OCI-LY7 (cell line): ENCODE measurements around the gene PRPS2. TPM values are rescaled to one million over a fixed set of nuclear protein-coding genes. Genes with fewer than 3 reads are reported as not detected.

ENCODE experiments used
- BruUV-seq: library from RNA; stranded (reverse); fragments of 400-500 nt; replicated peaks from 2 replicates; lab custom pipeline; 2021; lab: Mats Ljungman, UMichigan
- CTCF ChIA-PET: fragments of 300-600 bp; sonication (Branson Sonifier 250); formaldehyde crosslinking; loops from one replicate; lab custom pipeline; 2022; ENCODE audit warnings: antibody characterized with exemption; ENCODE audit not compliant: unreplicated experiment; lab: Charles Lee
- POLR2A ChIA-PET: fragments of 300-600 bp; sonication (Branson Sonifier 250); formaldehyde crosslinking; loops from one replicate; lab custom pipeline; 2022; ENCODE audit warnings: antibody characterized with exemption; lab: Charles Lee
- DNase-seq: peaks from one replicate; pipeline ENCODE4 v3.0.0-alpha.2; 2015; ENCODE audit warnings: low spot score
- H2AFZ ChIP-seq: fragments of 200-600 bp; sonication (generic), shearing (Covaris generic); 2 replicates; pipeline ENCODE4 v1.6.1; 2014; ENCODE audit warnings: mild to moderate bottlenecking, antibody characterized with exemption, low read length, moderate library complexity
- H3K27ac ChIP-seq: fragments of 200-600 bp; sonication (generic); 2 replicates; pipeline ENCODE4 v1.5.1; 2014; ENCODE audit warnings: mixed run types, low read depth, mild to moderate bottlenecking, moderate library complexity, low read length, inconsistent platforms; ENCODE audit not compliant: poor library complexity, severe bottlenecking
- H3K36me3 ChIP-seq: fragments of 200-600 bp; sonication (generic); 2 replicates; pipeline ENCODE4 v1.6.1; 2014; ENCODE audit warnings: mild to moderate bottlenecking, antibody characterized with exemption, low read length, moderate library complexity, mixed read lengths; ENCODE audit not compliant: insufficient read depth
- H3K4me1 ChIP-seq: fragments of 200-600 bp; sonication (generic); 2 replicates; pipeline ENCODE4 v1.5.1; 2014; ENCODE audit warnings: mild to moderate bottlenecking, low read length; ENCODE audit not compliant: insufficient read depth, poor library complexity, severe bottlenecking
- H3K4me2 ChIP-seq: fragments of 200-600 bp; sonication (generic); 2 replicates; pipeline ENCODE4 v1.6.1; 2014; ENCODE audit warnings: mild to moderate bottlenecking, low read length
- H3K4me3 ChIP-seq: fragments of 200-600 bp; sonication (generic); 2 replicates; pipeline ENCODE4 v1.5.1; 2014; ENCODE audit warnings: mild to moderate bottlenecking, low read depth, low read length; ENCODE audit not compliant: poor library complexity, severe bottlenecking
- H3K79me2 ChIP-seq: fragments of 200-600 bp; sonication (generic); 2 replicates; pipeline ENCODE4 v1.6.1; 2016; ENCODE audit warnings: low read depth, mild to moderate bottlenecking, low read length, moderate library complexity, mixed read lengths; ENCODE audit not compliant: insufficient read depth
- H3K9me2 ChIP-seq: fragments of 200-600 bp; sonication (generic); 2 replicates; pipeline ENCODE4 v1.6.1; 2016; ENCODE audit warnings: mild to moderate bottlenecking, low read length, mixed read lengths; ENCODE audit not compliant: insufficient read depth
- H3K9me3 ChIP-seq: fragments of 200-600 bp; sonication (generic); 2 replicates; pipeline ENCODE4 v1.6.1; 2014; ENCODE audit warnings: mild to moderate bottlenecking, mixed run types, low read length, mixed read lengths
- H4K20me1 ChIP-seq: fragments of 200-600 bp; sonication (generic); 2 replicates; pipeline ENCODE4 v1.6.1; 2014; ENCODE audit warnings: mild to moderate bottlenecking, antibody characterized with exemption, low read length, moderate library complexity, mixed read lengths; ENCODE audit not compliant: insufficient read depth
- CTCF ChIP-seq: fragments of 200-600 bp; sonication (generic); conservative IDR thresholded peaks from 2 replicates; pipeline ENCODE4 v1.5.1; 2014; ENCODE audit warnings: mild to moderate bottlenecking, antibody characterized with exemption, low read length, moderate library complexity, mixed read lengths
- EZH2phosphoT487 ChIP-seq: fragments of 200-600 bp; sonication (generic); IDR thresholded peaks from 2 replicates; pipeline ENCODE4 v1.6.1; 2018; ENCODE audit warnings: low read depth, borderline replicate concordance, mild to moderate bottlenecking, mixed run types, antibody characterized with exemption, low read length, moderate library complexity, mixed read lengths
- intact Hi-C: fragments of 100-400 bp; cut with micrococcal nuclease; formaldehyde crosslinking; loops from one replicate; pipeline ENCODE4 v1.10.0; 2022; ENCODE audit not compliant: unreplicated experiment
- total RNA-seq, 2 experiments: library from RNA; depleted of rRNA in 1 of 2; stranded (reverse); fragments of >200 nt in 1 of 2; shearing (Covaris generic) in 1 of 2; gene quantifications; 2 replicates each; pipeline ENCODE4 v1.2.3, GENCODE V29; 2014 to 2022

The PRPS2 gene
- total RNA-seq, 2 experiments from 2014 or later: 57.5 to 70.7 TPM

DNA sequence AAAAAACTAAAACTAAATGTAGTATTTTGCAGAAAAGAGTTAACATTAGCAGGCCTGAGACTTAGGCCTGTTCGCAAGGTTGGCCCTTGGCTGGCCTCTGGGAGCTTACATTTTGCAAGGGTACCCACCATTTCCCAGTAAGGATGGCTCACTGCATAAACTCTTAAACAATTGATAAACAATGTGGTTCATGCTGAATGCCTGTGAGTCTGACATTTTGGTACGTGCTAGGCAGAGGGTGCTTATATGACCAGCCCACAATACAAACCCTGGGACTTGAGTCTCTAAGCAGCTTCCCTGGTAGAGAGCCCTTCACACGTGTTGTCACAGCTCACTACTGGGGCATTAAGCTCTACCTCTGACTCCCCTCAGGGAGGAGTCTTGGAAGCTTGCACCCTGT, 7.4 kb downstream of the PRPS2 start:
- Histone ChIP-seq H3K36me3 (peaks cover 74% of the 10 kb centered on the region), H3K9me2 (no peaks in the 10 kb centered on the region), H2AFZ (no peak overlapping the region), H3K9me3 (no peaks in the 10 kb centered on the region), H4K20me1 (no peaks in the 10 kb centered on the region), H3K79me2 (peaks cover 23% of the 10 kb centered on the region), H3K27ac (no peak overlapping the region), H3K4me2 (no peak overlapping the region), H3K4me1 (no peaks in the 10 kb centered on the region), H3K4me3 (no peak overlapping the region)
- no TSS peak for BruUV-seq
- DNase-seq: no peak
- CTCF ChIA-PET: no interaction called here
- intact Hi-C loops: no loop called here
- POLR2A ChIA-PET: no interaction called here
- TF ChIP-seq CTCF (no peak), EZH2phosphoT487 (no peak)

GRCh38 chrX:12799118-12799517, 7.9 kb downstream of the PRPS2 start:
- Histone ChIP-seq H3K36me3 (peaks cover 73% of the 10 kb centered on the region), H4K20me1 (no peaks in the 10 kb centered on the region), H3K4me2 (no peak overlapping the region), H3K4me3 (no peak overlapping the region), H3K4me1 (no peaks in the 10 kb centered on the region), H3K9me2 (no peaks in the 10 kb centered on the region), H2AFZ (no peak overlapping the region), H3K79me2 (peaks cover 18% of the 10 kb centered on the region), H3K27ac (no peak overlapping the region), H3K9me3 (no peaks in the 10 kb centered on the region)
- TF ChIP-seq CTCF (no peak), EZH2phosphoT487 (no peak)
- intact Hi-C loops: no loop called here
- no TSS peak for BruUV-seq
- ChIA-PET POLR2A (no interaction called here), CTCF (no interaction called here)
- no peak for DNase-seq

DNA sequence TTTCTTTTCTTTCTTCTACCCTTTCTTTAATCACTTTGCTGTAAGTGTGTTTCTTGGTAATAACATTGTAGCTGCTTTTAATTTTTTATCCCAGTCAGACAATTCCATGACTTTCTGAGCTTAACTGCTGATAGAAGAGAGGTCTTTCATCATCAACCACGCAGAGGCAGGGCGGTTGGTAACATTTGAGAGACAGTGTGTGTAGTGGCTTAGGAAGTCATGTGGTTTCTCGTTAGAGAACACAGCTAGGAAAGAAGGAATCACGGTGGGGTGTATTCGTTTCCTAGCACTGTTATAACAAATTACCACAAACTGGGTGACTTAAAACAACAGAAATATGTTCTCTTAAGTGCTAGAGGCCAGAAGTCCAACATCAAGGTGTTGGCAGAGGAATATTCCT, 11.5 kb downstream of the PRPS2 start:
- no peak overlapping the region for H2AFZ ChIP-seq
- no peak for TF ChIP-seq CTCF
- no peak for TF ChIP-seq EZH2phosphoT487
- no peaks in the 10 kb centered on the region for H3K9me2 ChIP-seq
- DNase-seq: no peak
- BruUV-seq: no TSS peak
- H3K79me2 ChIP-seq: no peaks in the 10 kb centered on the region
- H3K36me3 ChIP-seq: peaks cover 79% of the 10 kb centered on the region
- H3K27ac ChIP-seq: no peak overlapping the region
- ChIA-PET CTCF (no interaction called here), POLR2A (interaction anchor here (2.2 kb wide), 1 partner anchor 10 kb away, joined by 9 read pairs; no protein-coding TSS in a partner anchor)
- no peaks in the 10 kb centered on the region for H3K9me3 ChIP-seq
- H3K4me1 ChIP-seq: no peaks in the 10 kb centered on the region
- intact Hi-C loops: no loop called here
- no peaks in the 10 kb centered on the region for H4K20me1 ChIP-seq
- no peak overlapping the region for H3K4me2 ChIP-seq
- H3K4me3 ChIP-seq: no peak overlapping the region
